Pancreas (tissue), 10 donors: ENCODE measurements around the gene UCK1. TPM values are rescaled to one million over a fixed set of nuclear protein-coding genes. Genes with fewer than 3 reads are reported as not detected.

Source experiments
- ATAC-seq, 4 donors: fragments of 200-7000 bp; cut with Tn5 transposase; one replicate each; pipeline versions ENCODE4 v1.8.0 to v1.9.1; 2020; ENCODE audit warnings: mild to moderate bottlenecking in 4 of 4, moderate library complexity in 4 of 4
- DNase-seq, 6 donors: peaks; one replicate each; pipeline ENCODE4 v3.0.0-alpha.2; 2020
- FAIRE-seq: peaks from 2 replicates; lab custom pipeline; 2012; peaks lifted over from hg19 to GRCh38; lab: Jason Lieb, UNC
- H3K27ac ChIP-seq, 4 donors: fragments of 200-600 bp; sonication (generic); 1 replicate in 3 of 4; 2 replicates in 1 of 4; pipeline versions ENCODE4 v1.5.0 to v1.8.0; 2020
- H3K27me3 ChIP-seq, 4 donors: fragments of 200-600 bp; one replicate each; pipeline ENCODE4 v1.8.0; 2021
- H3K36me3 ChIP-seq, 3 donors: fragments of 200-600 bp; sonication (generic) in 1 of 3; one replicate each; pipeline versions ENCODE4 v1.5.0 to v1.8.0; 2020 to 2021
- H3K4me1 ChIP-seq, 3 donors: fragments of 200-600 bp; one replicate each; pipeline ENCODE4 v1.8.0; 2021
- H3K4me3 ChIP-seq, 4 donors: fragments of 200-600 bp; sonication (generic) in 2 of 4; one replicate each; pipeline versions ENCODE4 v1.5.0 to v1.8.0; 2020 to 2021
- H3K9me3 ChIP-seq, 4 donors: fragments of 200-600 bp; one replicate each; pipeline ENCODE4 v1.8.0; 2021
- WGBS, 2 donors: extraction: QIAGEN DNeasy Blood & Tissue Kit; methylation state at CpG; one replicate each; pipeline ENCODE4 v1.1.7; 2013; 5-methylcytosine and 5-hydroxymethylcytosine counted together
- intact Hi-C, 3 donors: fragments of 100-400 bp; cut with DNase I; formaldehyde crosslinking; loops; one replicate each; pipeline versions ENCODE4 v1.11.1 to v1.14.2; 2022
- polyA plus RNA-seq, 2 donors: library from polyadenylated mRNA; stranded (reverse); fragments of 200-250 nt; gene quantifications; one replicate each; pipeline ENCODE4 v1.2.3, GENCODE V29; 2013
- total RNA-seq, 6 donors: library from RNA; stranded (reverse); fragmentation: NEBNext Ultra II Directional in 4 of 6; extraction: Animal tissue kit (Norgen Biotek cat#: 25700) in 4 of 6; gene quantifications; one replicate each; pipeline versions ENCODE4 v1.2.1 to v1.2.4, GENCODE V29; 2021 to 2023
- TF ChIP-seq, protein P1 (sequence below), 4 donors: fragments of 200-600 bp; sonication (generic) in 3 of 4; IDR thresholded peaks; one replicate each; pipeline versions ENCODE4 v1.5.0 to v1.8.0; 2021; ENCODE audit warnings: antibody characterized with exemption in 4 of 4
- donor health status: healthy with polysubstance abuse.
- donor health status: DM: no; HTN: no; CAD: no; lungs with moderate emphysema.
- donor health status: DM: no; HTN: no; CAD: no.
- donor health status: control.
- donor health status: control.
- donor health status: Bipolar disorder and iron deficiency.
- donor health status: DM: yes; HTN: yes; CAD: no.
- donor health status: DM: no; HTN: no; CAD: no.
- donor health status: DM: no; HTN: no; CAD: no.
- donor health status: DM: yes; HTN: yes; CAD: no.

The UCK1 gene
- total and polyA plus RNA-seq, 8 donors: 11.2 to 31.2 (median 18.2) TPM

DNA sequence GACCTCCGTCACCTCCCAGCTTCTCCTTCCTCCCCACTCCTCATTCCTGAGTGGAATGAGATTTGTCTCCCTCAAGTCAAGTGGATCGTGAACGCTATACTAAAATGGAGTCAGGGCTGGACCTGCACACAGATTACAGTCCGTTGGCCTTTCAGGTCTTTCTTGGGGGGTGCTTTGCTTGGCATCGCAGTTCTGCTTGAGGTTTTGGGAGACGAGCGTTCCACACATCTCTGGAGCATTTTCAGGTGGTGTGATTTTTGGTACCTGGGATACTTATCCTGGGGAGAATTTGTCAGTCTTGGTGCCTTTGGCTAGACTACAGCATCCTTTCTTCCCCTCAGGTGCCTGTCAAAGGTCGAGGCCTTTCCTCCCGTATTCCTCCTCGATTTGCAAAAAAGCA lies 52.2 kb downstream of the UCK1 start:
- Histone ChIP-seq H3K27ac (no peak overlapping the region), H3K36me3 (peaks cover 17 to 79% (median 68%) of the 10 kb centered on the region in 3 donors), H3K4me3 (no peak overlapping the region), H3K4me1 (no peaks in the 10 kb centered on the region), H3K27me3 (no peaks in the 10 kb centered on the region), H3K9me3 (no peaks in the 10 kb centered on the region)
- TF ChIP-seq, protein P1, sequence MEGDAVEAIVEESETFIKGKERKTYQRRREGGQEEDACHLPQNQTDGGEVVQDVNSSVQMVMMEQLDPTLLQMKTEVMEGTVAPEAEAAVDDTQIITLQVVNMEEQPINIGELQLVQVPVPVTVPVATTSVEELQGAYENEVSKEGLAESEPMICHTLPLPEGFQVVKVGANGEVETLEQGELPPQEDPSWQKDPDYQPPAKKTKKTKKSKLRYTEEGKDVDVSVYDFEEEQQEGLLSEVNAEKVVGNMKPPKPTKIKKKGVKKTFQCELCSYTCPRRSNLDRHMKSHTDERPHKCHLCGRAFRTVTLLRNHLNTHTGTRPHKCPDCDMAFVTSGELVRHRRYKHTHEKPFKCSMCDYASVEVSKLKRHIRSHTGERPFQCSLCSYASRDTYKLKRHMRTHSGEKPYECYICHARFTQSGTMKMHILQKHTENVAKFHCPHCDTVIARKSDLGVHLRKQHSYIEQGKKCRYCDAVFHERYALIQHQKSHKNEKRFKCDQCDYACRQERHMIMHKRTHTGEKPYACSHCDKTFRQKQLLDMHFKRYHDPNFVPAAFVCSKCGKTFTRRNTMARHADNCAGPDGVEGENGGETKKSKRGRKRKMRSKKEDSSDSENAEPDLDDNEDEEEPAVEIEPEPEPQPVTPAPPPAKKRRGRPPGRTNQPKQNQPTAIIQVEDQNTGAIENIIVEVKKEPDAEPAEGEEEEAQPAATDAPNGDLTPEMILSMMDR (IDR thresholded peaks at IDR 0.05): no peak
- peak in 1 of 6 donors; percentile 2 for DNase-seq
- no peak for ATAC-seq
- intact Hi-C loops: loop anchor here in 1 of 3 donors (10.0 kb wide), 1 partner anchor 124 kb away; no protein-coding TSS in a partner anchor
- no peak for FAIRE-seq
- WGBS, 2 donors: 87 to 89% methylated on average over 10 of the region's 10 CpGs

DNA sequence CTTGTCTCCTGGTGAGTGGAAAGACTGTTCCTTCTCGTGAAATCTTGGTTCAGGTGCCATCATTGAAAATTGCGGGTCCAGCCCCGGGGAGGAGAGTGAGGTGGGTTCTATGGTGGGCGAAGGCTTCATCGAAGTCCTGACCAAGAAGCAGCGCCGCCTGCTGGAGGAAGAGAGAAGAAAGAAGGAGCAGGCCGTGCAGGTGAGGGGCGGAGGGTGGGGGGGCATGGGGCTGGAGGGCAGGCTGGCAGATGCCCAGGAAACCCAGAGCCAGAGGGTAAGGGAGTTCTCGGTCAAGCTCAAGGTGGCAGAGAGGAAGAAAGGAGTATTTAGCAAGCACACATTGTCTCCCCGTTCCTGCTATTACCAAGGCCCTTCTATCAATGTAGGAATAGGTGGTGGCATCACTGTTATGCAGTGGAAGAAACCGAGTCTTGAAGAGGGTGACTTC lies 52.6 kb downstream of the UCK1 start:
- WGBS, 2 donors: 50 to 52% methylated on average over 12 of the region's 12 CpGs
- FAIRE-seq: no peak
- Histone ChIP-seq H3K36me3 (peaks cover 17 to 79% (median 68%) of the 10 kb centered on the region in 3 donors), H3K4me3 (no peak overlapping the region), H3K27ac (no peak overlapping the region), H3K4me1 (no peaks in the 10 kb centered on the region), H3K9me3 (no peaks in the 10 kb centered on the region), H3K27me3 (no peaks in the 10 kb centered on the region)
- peak in 4 of 6 donors; percentile 45 to 79 (median 54) for DNase-seq
- peak in 3 of 4 donors; percentile 31 to 51 (median 41) for ATAC-seq
- intact Hi-C loops: loop anchor here in 1 of 3 donors (10.0 kb wide), 1 partner anchor 124 kb away; no protein-coding TSS in a partner anchor
- TF ChIP-seq, protein P1 (IDR thresholded peaks at IDR 0.05): peak; percentile 13 to 34 (median 22)

DNA sequence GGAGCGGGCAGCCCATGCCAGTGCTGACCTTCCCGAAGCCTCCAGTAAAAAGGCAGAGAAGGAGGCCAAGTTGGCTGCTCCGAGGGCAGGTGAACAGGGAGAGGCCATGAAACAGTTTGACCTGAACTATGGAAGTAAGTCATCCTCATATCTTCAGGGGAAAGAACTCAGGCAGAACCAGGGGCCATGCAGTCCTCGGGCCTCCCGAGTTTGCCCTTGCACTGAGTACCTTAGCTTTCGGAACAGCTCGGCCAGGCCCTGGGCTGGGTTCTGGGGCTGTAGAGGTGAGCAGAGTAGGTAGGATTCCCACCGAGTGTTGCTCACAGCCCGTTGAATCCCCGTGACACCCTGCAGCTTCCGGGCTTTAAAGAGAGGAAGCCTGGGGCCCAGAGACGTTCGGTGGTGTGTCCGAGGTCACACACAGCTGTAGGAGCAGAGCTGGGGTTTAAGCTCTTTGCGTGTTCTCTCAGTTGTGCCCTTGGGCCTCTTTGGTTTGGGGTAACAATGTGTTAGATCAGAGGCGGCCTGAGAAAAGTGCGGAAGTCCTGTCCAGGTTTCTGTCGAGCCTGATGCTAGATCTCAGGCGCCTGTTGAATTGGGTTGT lies 53.1 kb downstream of the UCK1 start:
- Histone ChIP-seq H3K4me1 (no peaks in the 10 kb centered on the region), H3K36me3 (peaks cover 17 to 79% (median 69%) of the 10 kb centered on the region in 3 donors), H3K4me3 (no peak overlapping the region), H3K9me3 (no peaks in the 10 kb centered on the region), H3K27me3 (no peaks in the 10 kb centered on the region), H3K27ac (no peak overlapping the region)
- 86 to 89% methylated on average over 19 of the region's 19 CpGs for WGBS, 2 donors
- ATAC-seq (no peak), DNase-seq (peak in 1 of 6 donors; percentile 45), FAIRE-seq (no peak)
- TF ChIP-seq, protein P1 (IDR thresholded peaks at IDR 0.05): no peak
- intact Hi-C loops: loop anchor here in 1 of 3 donors (10.0 kb wide), 1 partner anchor 123 kb away; no protein-coding TSS in a partner anchor

DNA sequence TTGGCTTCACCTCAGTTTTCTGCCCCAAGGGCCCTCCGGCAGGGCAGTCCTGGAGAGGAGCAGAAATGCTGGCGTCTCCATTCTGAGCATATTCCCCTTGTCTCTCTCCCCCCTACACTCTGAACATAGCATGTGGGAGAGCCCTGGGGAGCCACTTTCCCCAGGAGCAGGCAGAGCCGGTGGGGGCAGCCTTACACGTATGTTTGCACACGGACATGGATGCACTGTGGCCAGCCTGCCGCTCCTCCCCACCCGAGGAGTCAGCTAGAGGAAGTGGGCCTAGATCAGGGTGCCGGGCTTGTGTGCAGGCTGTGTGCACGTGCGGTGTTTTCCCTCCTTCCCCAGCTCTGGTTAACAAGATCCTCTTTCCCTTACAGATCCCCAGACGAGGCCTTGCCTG lies 53.7 kb downstream of the UCK1 start:
- ATAC-seq (no peak), DNase-seq (peak in 2 of 6 donors; percentile 45 to 57), FAIRE-seq (no peak)
- 91 to 92% methylated on average over 11 of the region's 11 CpGs for WGBS, 2 donors
- intact Hi-C loops: loop anchor here in 1 of 3 donors (10.0 kb wide), 1 partner anchor 123 kb away; no protein-coding TSS in a partner anchor
- Histone ChIP-seq H3K4me1 (no peaks in the 10 kb centered on the region), H3K9me3 (no peaks in the 10 kb centered on the region), H3K4me3 (no peak overlapping the region), H3K27me3 (no peaks in the 10 kb centered on the region), H3K36me3 (peaks cover 13 to 80% (median 69%) of the 10 kb centered on the region in 3 donors), H3K27ac (no peak overlapping the region)
- TF ChIP-seq, protein P1 (IDR thresholded peaks at IDR 0.05): no peak
